Psoas muscle (tissue), 8 donors: Measurements from ENCODE around the gene CCDC152. TPM values are rescaled to one million over a fixed set of nuclear protein-coding genes. Genes with fewer than 3 reads are reported as not detected.

Experiments used
- ATAC-seq, 4 donors: fragments of 200-7000 bp; cut with Tn5 transposase; one replicate each; pipeline ENCODE4 v1.9.1; 2020; ENCODE audit warnings: moderate library complexity in 3 of 4, mild to moderate bottlenecking in 2 of 4
- DNase-seq, 2 donors: peaks; one replicate each; pipeline ENCODE4 v3.0.0-alpha.2; 2020
- H3K27ac ChIP-seq: fragments of 200-600 bp; one replicate; pipeline ENCODE4 v1.8.0; 2022
- H3K27me3 ChIP-seq, 3 donors: fragments of 200-600 bp in 1 of 3; one replicate each; pipeline versions ENCODE4 v1.6.1 to v1.8.0; 2013 to 2022; ENCODE audit warnings: low read length in 2 of 3, mild to moderate bottlenecking in 2 of 3, moderate library complexity in 1 of 3; ENCODE audit not compliant: insufficient read depth in 3 of 3
- H3K36me3 ChIP-seq, 2 donors: fragments of 200-600 bp in 1 of 2; one replicate each; pipeline versions ENCODE4 v1.6.1 to v1.8.0; 2013 to 2022; ENCODE audit warnings: low read depth in 1 of 2, mild to moderate bottlenecking in 1 of 2, moderate library complexity in 1 of 2; ENCODE audit not compliant: insufficient read depth in 1 of 2
- H3K4me1 ChIP-seq: fragments of 200-600 bp; one replicate; pipeline ENCODE4 v1.8.0; 2022
- H3K4me3 ChIP-seq: fragments of 200-600 bp; one replicate; pipeline ENCODE4 v1.8.0; 2022; ENCODE audit warnings: mild to moderate bottlenecking
- H3K9me3 ChIP-seq: fragments of 200-600 bp; one replicate; pipeline ENCODE4 v1.8.0; 2022
- CTCF ChIP-seq: fragments of 200-600 bp; IDR thresholded peaks from one replicate; pipeline ENCODE4 v1.8.0; 2022; ENCODE audit warnings: antibody characterized with exemption
- WGBS, 3 donors: extraction: QIAGEN DNeasy Blood & Tissue Kit; methylation state at CpG; one replicate each; pipeline versions ENCODE4 v1.1.6 to v1.1.7; 2013; 5-methylcytosine and 5-hydroxymethylcytosine counted together
- intact Hi-C, 2 donors: fragments of 100-400 bp; cut with DNase I; formaldehyde crosslinking; loops; one replicate each; pipeline versions ENCODE4 v1.11.0 to v1.14.2; 2022
- polyA plus RNA-seq, 3 donors: library from polyadenylated mRNA; stranded (reverse); fragments of 200-250 nt; gene quantifications; one replicate each; pipeline ENCODE4 v1.2.3, GENCODE V29; 2013
- total RNA-seq, 4 donors: library from RNA; stranded (reverse); fragmentation: NEBNext Ultra II Directional in 2 of 4; extraction: Animal tissue kit (Norgen Biotek cat#: 25700) in 2 of 4; gene quantifications; one replicate each; pipeline versions ENCODE4 v1.2.1 to v1.2.4, GENCODE V29; 2021 to 2023
- donor health status: healthy with polysubstance abuse.
- donor health status: DM: no; HTN: no; CAD: no; lungs with moderate emphysema.
- donor health status: Bipolar disorder and iron deficiency.
- donor health status: healthy.
- donor health status: DM: yes; HTN: yes; CAD: no.
- donor health status: DM: no; HTN: no; CAD: no.
- donor health status: DM: no; HTN: no; CAD: no.
- donor health status: DM: yes; HTN: yes; CAD: no.

Gene CCDC152
- total and polyA plus RNA-seq, 7 donors = 0.21 to 0.88 (median 0.54) TPM

- no peaks in the 10 kb centered on the region for H3K27me3 ChIP-seq
- H3K36me3 ChIP-seq = no peaks in the 10 kb centered on the region
- no peak for TF ChIP-seq CTCF
- H3K9me3 ChIP-seq = no peaks in the 10 kb centered on the region
- DNase-seq = no peak
- H3K4me3 ChIP-seq = no peak overlapping the region
- peaks cover 4% of the 10 kb centered on the region for H3K4me1 ChIP-seq
- WGBS, 3 donors = 82 to 93% (median 86%) methylated on average over 2 of the region's 2 CpGs
- intact Hi-C loops = no loop called here
- H3K27ac ChIP-seq = no peak overlapping the region
- no peak for ATAC-seq
These were observed 2.8 kb downstream of the CCDC152 start for GRCh38 chr5:42759456-42759855.

- Histone ChIP-seq H3K36me3 (no peaks in the 10 kb centered on the region), H3K4me1 (peaks cover 4% of the 10 kb centered on the region), H3K4me3 (no peak overlapping the region), H3K9me3 (no peaks in the 10 kb centered on the region), H3K27me3 (no peaks in the 10 kb centered on the region), H3K27ac (no peak overlapping the region)
- WGBS, 3 donors = 90 to 93% (median 92%) methylated on average over 4 of the region's 4 CpGs
- intact Hi-C loops = loop anchor here in 1 of 2 donors (10.0 kb wide), 3 partner anchors 256 to 836 kb away; partner anchors contain the start of genes FBXO4 and GHR
- TF ChIP-seq CTCF = no peak
- ATAC-seq = no peak
- DNase-seq = no peak
These were observed 3.8 kb downstream of the CCDC152 start for GRCh38 chr5:42760426-42760825.

GRCh38 chr5:42761791-42762190, 5.2 kb downstream of the CCDC152 start:
- H3K27me3 ChIP-seq = no peaks in the 10 kb centered on the region
- no peak for ATAC-seq
- no peak overlapping the region for H3K4me3 ChIP-seq
- no peak for TF ChIP-seq CTCF
- peaks cover 4% of the 10 kb centered on the region for H3K4me1 ChIP-seq
- no peak overlapping the region for H3K27ac ChIP-seq
- no peaks in the 10 kb centered on the region for H3K9me3 ChIP-seq
- 95 to 98% (median 95%) methylated on average over 1 of the region's 1 CpG for WGBS, 3 donors
- intact Hi-C loops = loop anchor here in 1 of 2 donors (10.0 kb wide), 3 partner anchors 257 to 837 kb away; partner anchors contain the start of genes FBXO4 and GHR
- no peaks in the 10 kb centered on the region for H3K36me3 ChIP-seq
- DNase-seq = no peak

- H3K27ac ChIP-seq = no peak overlapping the region
- peak; percentile 67 for TF ChIP-seq CTCF
- 31 to 42% (median 33%) methylated on average over 3 of the region's 3 CpGs for WGBS, 3 donors
These were observed 11.0 kb downstream of the CCDC152 start for GRCh38 chr5:42767491-42768105.

More at GRCh38 chr5:42767491-42768105, 11.0 kb downstream of the CCDC152 start:
- no peaks in the 10 kb centered on the region for H3K9me3 ChIP-seq
- H3K36me3 ChIP-seq = no peaks in the 10 kb centered on the region
- ATAC-seq (peak in 1 of 4 donors; percentile 74), DNase-seq (no peak)
- intact Hi-C loops = loop anchor here (5.0 to 10.0 kb wide), 6 partner anchors 120 to 915 kb away; partner anchors contain the start of genes FBXO4 (in 1 of the 2) and GHR (in 1 of the 2)
- no peaks in the 10 kb centered on the region for H3K27me3 ChIP-seq
- no peaks in the 10 kb centered on the region for H3K4me1 ChIP-seq
- H3K4me3 ChIP-seq = no peak overlapping the region
